ENCODE measurements around the gene BCAR3.

The BCAR3 gene

DNA sequence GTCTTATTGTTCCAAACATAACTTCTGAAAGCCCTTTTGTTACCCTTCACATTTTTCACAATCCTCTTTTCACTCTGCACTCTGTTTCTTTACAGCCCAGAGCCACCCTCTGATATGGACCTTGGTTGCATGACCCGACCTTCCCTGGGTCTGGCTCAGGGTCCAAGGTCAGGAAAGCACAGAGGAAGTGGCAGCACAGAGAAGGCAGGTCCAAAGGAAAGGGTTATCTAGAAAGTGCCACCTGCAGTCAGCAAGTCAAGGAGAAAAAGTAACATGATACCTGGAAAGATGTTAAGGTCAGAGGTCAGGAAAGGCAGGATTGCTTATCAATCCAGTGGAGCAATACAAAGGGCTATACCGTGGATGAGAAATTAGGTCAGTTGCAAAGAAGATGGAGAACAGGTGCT lies 18.4 kb downstream of the BCAR3 start:
- CTCF ChIA-PET: interaction anchor here (1.0 to 1.3 kb wide), 3 partner anchors 8 to 34 kb away, joined by 3 to 6 read pairs (median 6); no protein-coding TSS in a partner anchor
- POLR2A ChIA-PET: interaction anchor here (1.0 kb wide), 1 partner anchor 116 kb away, joined by 3 read pairs; no protein-coding TSS in a partner anchor
- Histone ChIP-seq H3K4me1 (ENCODE audit: control insufficient read depth, insufficient read depth, low read length) (0 out of 2 replicates have a peak, but pooled peaks cover 6% of the 10 kb centered on the region), H3K36me3 (ENCODE audit: control insufficient read depth in 2 of 2, insufficient read depth in 1 of 2, low read length in 2 of 2) (peaks cover 0 to 7% of the 10 kb centered on the region in 2 experiments; a peak in 1 of 3 replicates), H3K9me3 (ENCODE audit: control insufficient read depth, insufficient read depth, low read depth, low read length) (no peaks in the 10 kb centered on the region), H3K27ac (ENCODE audit: extremely low read depth, low read depth, low read length) (no peak overlapping the region), H3K4me3 (ENCODE audit: low read depth, low read length) (no peak overlapping the region)
- TF ChIP-seq, protein P1, sequence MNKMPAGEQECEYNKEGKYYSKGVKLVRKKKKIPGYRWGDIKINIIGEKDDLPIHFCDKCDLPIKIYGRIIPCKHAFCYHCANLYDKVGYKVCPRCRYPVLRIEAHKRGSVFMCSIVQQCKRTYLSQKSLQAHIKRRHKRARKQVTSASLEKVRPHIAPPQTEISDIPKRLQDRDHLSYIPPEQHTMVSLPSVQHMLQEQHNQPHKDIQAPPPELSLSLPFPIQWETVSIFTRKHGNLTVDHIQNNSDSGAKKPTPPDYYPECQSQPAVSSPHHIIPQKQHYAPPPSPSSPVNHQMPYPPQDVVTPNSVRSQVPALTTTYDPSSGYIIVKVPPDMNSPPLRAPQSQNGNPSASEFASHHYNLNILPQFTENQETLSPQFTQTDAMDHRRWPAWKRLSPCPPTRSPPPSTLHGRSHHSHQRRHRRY (tag by site-specific recombination; IDR thresholded peaks at IDR 0.05): no peak
- TF ChIP-seq ZNF768 (tag by site-specific recombination; IDR thresholded peaks at IDR 0.05): no peak
- TF ChIP-seq, protein P2, sequence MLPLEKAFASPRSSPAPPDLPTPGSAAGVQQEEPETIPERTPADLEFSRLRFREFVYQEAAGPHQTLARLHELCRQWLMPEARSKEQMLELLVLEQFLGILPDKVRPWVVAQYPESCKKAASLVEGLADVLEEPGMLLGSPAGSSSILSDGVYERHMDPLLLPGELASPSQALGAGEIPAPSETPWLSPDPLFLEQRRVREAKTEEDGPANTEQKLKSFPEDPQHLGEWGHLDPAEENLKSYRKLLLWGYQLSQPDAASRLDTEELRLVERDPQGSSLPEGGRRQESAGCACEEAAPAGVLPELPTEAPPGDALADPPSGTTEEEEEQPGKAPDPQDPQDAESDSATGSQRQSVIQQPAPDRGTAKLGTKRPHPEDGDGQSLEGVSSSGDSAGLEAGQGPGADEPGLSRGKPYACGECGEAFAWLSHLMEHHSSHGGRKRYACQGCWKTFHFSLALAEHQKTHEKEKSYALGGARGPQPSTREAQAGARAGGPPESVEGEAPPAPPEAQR (tag by site-specific recombination; IDR thresholded peaks at IDR 0.05): no peak
- no peak for TF ChIP-seq ZNF239 (tag by site-specific recombination; IDR thresholded peaks at IDR 0.05)
- TF ChIP-seq GFI1B (tag by site-specific recombination; IDR thresholded peaks at IDR 0.05): no peak
- no peak for TF ChIP-seq HOXA7 (CRISPR knock-in tag; IDR thresholded peaks at IDR 0.05; ENCODE audit: borderline replicate concordance)
- no peak for TF ChIP-seq ZNF747 (tag by site-specific recombination; IDR thresholded peaks at IDR 0.05)
- TF ChIP-seq GLI2 (tag by site-specific recombination; IDR thresholded peaks at IDR 0.05; ENCODE audit: borderline replicate concordance, low read depth): no peak
- TF ChIP-seq ZIC2 (tag by site-specific recombination; IDR thresholded peaks at IDR 0.05): no peak
- TF ChIP-seq ZNF660 (tag by site-specific recombination; IDR thresholded peaks at IDR 0.05): no peak
- TF ChIP-seq, protein P3, sequence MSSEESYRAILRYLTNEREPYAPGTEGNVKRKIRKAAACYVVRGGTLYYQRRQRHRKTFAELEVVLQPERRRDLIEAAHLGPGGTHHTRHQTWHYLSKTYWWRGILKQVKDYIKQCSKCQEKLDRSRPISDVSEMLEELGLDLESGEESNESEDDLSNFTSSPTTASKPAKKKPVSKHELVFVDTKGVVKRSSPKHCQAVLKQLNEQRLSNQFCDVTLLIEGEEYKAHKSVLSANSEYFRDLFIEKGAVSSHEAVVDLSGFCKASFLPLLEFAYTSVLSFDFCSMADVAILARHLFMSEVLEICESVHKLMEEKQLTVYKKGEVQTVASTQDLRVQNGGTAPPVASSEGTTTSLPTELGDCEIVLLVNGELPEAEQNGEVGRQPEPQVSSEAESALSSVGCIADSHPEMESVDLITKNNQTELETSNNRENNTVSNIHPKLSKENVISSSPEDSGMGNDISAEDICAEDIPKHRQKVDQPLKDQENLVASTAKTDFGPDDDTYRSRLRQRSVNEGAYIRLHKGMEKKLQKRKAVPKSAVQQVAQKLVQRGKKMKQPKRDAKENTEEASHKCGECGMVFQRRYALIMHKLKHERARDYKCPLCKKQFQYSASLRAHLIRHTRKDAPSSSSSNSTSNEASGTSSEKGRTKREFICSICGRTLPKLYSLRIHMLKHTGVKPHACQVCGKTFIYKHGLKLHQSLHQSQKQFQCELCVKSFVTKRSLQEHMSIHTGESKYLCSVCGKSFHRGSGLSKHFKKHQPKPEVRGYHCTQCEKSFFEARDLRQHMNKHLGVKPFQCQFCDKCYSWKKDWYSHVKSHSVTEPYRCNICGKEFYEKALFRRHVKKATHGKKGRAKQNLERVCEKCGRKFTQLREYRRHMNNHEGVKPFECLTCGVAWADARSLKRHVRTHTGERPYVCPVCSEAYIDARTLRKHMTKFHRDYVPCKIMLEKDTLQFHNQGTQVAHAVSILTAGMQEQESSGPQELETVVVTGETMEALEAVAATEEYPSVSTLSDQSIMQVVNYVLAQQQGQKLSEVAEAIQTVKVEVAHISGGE (tag by site-specific recombination; conservative IDR thresholded peaks at IDR 0.05; ENCODE audit: low read depth): no peak
- no peak for TF ChIP-seq KLF10 (tag by site-specific recombination; IDR thresholded peaks at IDR 0.05)
- TF ChIP-seq MYNN (tag by site-specific recombination; IDR thresholded peaks at IDR 0.05; ENCODE audit: borderline replicate concordance): no peak
- TF ChIP-seq, protein P4, sequence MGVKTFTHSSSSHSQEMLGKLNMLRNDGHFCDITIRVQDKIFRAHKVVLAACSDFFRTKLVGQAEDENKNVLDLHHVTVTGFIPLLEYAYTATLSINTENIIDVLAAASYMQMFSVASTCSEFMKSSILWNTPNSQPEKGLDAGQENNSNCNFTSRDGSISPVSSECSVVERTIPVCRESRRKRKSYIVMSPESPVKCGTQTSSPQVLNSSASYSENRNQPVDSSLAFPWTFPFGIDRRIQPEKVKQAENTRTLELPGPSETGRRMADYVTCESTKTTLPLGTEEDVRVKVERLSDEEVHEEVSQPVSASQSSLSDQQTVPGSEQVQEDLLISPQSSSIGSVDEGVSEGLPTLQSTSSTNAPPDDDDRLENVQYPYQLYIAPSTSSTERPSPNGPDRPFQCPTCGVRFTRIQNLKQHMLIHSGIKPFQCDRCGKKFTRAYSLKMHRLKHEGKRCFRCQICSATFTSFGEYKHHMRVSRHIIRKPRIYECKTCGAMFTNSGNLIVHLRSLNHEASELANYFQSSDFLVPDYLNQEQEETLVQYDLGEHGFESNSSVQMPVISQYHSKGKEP (tag by site-specific recombination; IDR thresholded peaks at IDR 0.05): no peak
- TF ChIP-seq MEIS1 (CRISPR knock-in tag; IDR thresholded peaks at IDR 0.05; ENCODE audit: borderline replicate concordance): no peak
- TF ChIP-seq ZNF555 (tag by site-specific recombination; conservative IDR thresholded peaks at IDR 0.05): no peak
- TF ChIP-seq ZNF354C (tag by site-specific recombination; IDR thresholded peaks at IDR 0.05; ENCODE audit: borderline replicate concordance, low read depth): no peak
- no peak for TF ChIP-seq ZNF416 (tag by site-specific recombination; IDR thresholded peaks at IDR 0.05)
